Measurements from ENCODE around the gene ZNF274. TPM values are rescaled to one million over a fixed set of nuclear protein-coding genes. Genes with fewer than 3 reads are reported as not detected.

Gene ZNF274
- total RNA-seq, 3 donors from 2014 or later: 13.3 to 26.6 (median 20.5) TPM

GRCh38 chr19:58228585-58229254, 45.9 kb downstream of the ZNF274 start, which contains the start of gene ZNF544:
Gene ZNF544 (plus strand): TSS chr19:58228914. CDS start chr19:58244024, 15,110 bp downstream.
- Histone ChIP-seq H3K36me3 (ENCODE audit: low read depth) (peaks cover 10% of the 10 kb centered on the region), H3K4me3 (peak within 1 kb of the TSS; percentile 51), H3K4me1 (ENCODE audit: low read depth) (peaks cover 10% of the 10 kb centered on the region), H3K9me3 (peaks cover 70% of the 10 kb centered on the region)
- intact Hi-C loops (cut with DNase I, micrococcal nuclease): no loop called here
- ATAC-seq (peak; percentile 99), DNase-seq (peak; percentile 86 to 88 (median 86))
- TF ChIP-seq CTCF (IDR thresholded peaks at IDR 0.05): no peak

GRCh38 chr19:58229255-58229639, 46.4 kb downstream of the ZNF274 start:
- peaks cover 10% of the 10 kb centered on the region for H3K4me1 ChIP-seq (ENCODE audit: low read depth)
- DNase-seq (peak in 2 of 3 donors; percentile 6 to 29), ATAC-seq (peak; percentile 20)
- H3K4me3 ChIP-seq: peak overlapping the region; percentile 51
- intact Hi-C loops (cut with DNase I, micrococcal nuclease): no loop called here
- H3K9me3 ChIP-seq: peaks cover 70% of the 10 kb centered on the region
- no peak for TF ChIP-seq CTCF (IDR thresholded peaks at IDR 0.05)
- H3K36me3 ChIP-seq (ENCODE audit: low read depth): peaks cover 10% of the 10 kb centered on the region

- Histone ChIP-seq H3K4me1 (ENCODE audit: low read depth) (no peaks in the 10 kb centered on the region), H3K4me3 (no peak overlapping the region), H3K9me3 (peaks cover 99% of the 10 kb centered on the region), H3K36me3 (ENCODE audit: low read depth) (peaks cover 13% of the 10 kb centered on the region)
- no peak for DNase-seq
- TF ChIP-seq CTCF (IDR thresholded peaks at IDR 0.05): no peak
- no peak for ATAC-seq
- intact Hi-C loops (cut with DNase I, micrococcal nuclease): no loop called here
Measured at GRCh38 chr19:58237324-58237723, 54.5 kb downstream of the ZNF274 start.

- ATAC-seq (no peak), DNase-seq (no peak)
- no peak for TF ChIP-seq CTCF (IDR thresholded peaks at IDR 0.05)
- intact Hi-C loops (cut with DNase I, micrococcal nuclease): no loop called here
- Histone ChIP-seq H3K4me3 (no peak overlapping the region), H3K9me3 (peaks cover 100% of the 10 kb centered on the region), H3K36me3 (ENCODE audit: low read depth) (peaks cover 46% of the 10 kb centered on the region), H3K4me1 (ENCODE audit: low read depth) (no peaks in the 10 kb centered on the region)
Measured at GRCh38 chr19:58243351-58243750, 60.5 kb downstream of the ZNF274 start.

GRCh38 chr19:58248886-58249285, 66.0 kb downstream of the ZNF274 start:
- intact Hi-C loops (cut with DNase I, micrococcal nuclease): no loop called here
- no peak for ATAC-seq
- no peak for DNase-seq
- Histone ChIP-seq H3K4me3 (no peak overlapping the region), H3K9me3 (peaks cover 100% of the 10 kb centered on the region), H3K4me1 (ENCODE audit: low read depth) (no peaks in the 10 kb centered on the region), H3K36me3 (ENCODE audit: low read depth) (peaks cover 45% of the 10 kb centered on the region)
- no peak for TF ChIP-seq CTCF (IDR thresholded peaks at IDR 0.05)
